ENCODE data around the gene FZD2.
A peak's percentile ranks its signal among the peaks of the same experiment; 100 is the strongest.
"Not testable (repeated sequence)": the region's sequence is repeated elsewhere in the genome, so short reads cannot be mapped to it uniquely, and the experiment has no call there.

The FZD2 gene

DNA sequence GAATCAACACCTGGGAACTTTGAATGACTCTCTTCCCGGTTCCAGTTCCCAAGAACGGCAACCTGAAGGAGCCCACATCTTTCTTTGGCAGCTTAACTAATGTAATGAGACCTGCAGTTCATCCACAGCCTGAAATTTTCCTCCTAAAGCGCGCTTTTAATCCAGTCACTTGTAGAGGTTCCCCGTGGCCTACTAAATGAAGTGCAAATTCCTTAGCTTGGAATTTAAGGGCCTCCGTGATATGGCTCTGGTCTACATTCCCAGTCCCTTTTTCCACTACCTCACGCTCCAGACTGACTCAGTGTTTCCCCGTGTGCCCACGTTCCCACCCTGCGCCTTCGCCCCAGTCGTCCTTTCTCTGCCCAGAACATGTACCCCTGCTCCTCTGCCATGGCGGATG, 27.2 kb downstream of the FZD2 start:
- no peak for DNase-seq

DNA sequence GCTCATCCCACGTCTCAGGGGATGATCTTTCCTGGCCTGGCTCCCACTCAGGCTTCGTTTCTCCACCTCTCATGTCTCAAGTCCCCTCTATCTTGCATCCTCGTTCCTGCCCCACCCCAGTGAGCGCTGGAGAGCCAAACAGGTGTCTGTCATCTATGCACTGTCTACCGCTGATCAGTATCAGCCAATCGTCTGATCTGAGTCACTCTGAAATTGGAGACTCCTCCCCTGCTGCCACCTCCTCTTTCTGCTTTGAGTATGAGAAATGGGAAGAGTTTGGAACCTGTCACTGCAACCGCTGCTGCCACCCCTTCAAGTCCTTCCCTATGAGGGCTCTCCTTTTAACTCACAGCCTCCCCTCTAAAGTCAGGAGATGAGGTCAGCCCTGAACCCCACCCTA, 28.0 kb downstream of the FZD2 start:
- DNase-seq = no peak

DNA sequence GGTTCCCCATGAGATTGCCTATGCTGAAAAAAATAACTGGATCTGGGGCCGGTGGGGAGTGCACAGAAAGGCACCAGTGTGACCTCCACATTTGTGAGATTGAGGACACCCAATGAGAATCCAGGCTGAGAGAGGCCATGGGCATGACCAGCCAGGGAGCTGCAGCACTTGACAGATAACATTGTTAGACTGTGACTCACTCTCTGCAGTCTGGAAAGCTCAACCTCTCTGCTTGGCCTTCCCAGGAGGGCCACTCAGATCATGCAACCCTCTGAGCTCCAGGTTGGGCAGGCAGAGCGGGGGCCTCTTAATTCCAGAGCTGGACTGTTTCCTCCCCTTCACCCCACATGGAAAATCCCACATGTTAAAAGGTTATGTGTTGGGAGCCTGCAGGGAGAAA, 30.1 kb downstream of the FZD2 start:
- DNase-seq = no peak

DNA sequence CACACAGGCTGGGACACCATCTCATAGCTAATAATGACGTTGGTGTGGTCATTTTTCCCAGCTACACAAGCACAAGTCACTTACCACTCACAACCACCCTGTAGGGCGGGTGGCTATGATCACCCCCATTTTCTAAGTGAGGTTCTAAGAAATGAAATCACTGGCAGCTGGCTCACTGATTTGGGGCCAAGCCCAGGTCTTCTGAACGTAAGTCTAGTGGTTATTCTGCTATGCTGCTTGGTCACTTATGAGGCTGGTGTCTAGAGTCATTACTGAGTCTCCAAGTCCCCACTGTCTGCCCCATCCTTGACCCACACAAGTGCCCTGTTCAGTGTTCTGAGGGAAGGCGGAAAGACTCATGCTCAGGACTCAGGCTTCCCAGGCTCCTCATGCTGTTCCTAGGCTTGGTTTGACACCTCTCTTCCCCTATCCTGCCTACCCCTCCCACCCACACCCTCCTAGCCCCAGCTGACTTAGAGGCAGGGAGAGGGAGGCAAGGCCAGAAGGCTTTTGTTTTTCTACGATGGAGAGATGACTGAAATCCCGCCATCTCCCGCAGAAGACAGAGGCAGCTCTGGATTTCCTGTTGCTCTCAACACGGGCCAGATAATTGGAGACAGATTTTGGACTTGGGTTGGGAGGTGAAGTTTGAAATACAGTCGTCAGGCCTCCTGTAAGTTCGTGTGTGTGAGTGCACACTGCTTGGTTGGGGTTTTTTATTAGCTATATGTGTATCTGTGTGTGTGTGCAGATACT, 32.2 kb downstream of the FZD2 start:
- no peak for DNase-seq

DNA sequence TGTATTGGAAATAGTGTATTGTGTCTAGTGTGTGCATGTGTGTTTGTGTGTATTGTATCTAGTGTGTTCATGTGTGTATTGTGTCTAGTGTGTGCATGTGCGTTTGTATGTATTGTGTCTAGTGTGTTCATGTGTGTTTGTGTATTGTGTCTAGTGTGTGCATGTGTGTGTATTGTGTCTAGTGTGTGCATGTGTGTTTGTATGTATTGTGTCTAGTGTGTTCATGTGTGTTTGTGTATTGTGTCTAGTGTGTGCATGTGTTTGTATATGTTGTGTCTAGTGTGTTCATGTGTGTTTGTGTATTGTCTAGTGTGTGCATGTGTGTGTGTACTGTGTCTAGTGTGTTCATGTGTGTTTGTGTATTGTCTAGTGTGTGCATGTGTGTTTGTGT, 32.8 kb downstream of the FZD2 start:
- DNase-seq = not testable (repeated sequence)

DNA sequence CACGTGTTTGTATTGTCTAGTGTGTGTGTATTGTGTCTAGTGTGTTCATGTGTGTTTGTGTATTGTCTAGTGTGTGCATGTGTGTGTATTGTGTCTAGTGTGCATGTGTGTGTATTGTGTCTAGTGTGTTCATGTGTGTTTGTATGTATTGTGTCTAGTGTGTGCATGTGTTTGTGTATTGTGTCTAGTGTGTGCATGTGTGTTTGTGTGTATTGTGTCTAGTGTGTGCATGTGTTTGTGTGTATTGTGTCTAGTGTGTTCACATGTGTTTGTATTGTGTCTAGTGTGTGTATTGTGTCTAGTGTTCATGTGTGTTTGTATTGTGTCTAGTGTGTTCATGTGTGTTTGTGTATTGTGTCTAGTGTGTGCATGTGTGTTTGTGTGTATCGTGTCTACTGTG, 33.5 kb downstream of the FZD2 start:
- not testable (repeated sequence) for DNase-seq

DNA sequence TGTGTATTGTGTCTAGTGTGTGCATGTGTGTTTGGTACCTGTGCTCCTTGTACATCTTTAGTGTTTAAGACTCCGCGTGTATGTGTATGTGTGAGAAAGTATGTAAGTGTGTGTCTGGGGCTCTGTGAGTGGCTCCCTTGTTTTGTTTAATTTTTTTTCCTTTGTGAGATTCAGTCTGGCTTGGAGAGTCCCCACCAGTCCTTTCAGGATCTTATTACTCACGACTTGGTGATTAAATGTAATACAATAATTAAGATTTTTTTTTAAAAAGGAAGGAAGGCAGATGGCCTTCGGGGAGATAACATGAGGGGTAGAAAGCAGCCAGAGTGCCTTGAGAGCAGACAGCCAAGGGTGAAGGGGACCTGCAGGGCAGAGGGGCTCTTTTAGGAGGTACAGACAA, 33.9 kb downstream of the FZD2 start:
- DNase-seq = no peak

DNA sequence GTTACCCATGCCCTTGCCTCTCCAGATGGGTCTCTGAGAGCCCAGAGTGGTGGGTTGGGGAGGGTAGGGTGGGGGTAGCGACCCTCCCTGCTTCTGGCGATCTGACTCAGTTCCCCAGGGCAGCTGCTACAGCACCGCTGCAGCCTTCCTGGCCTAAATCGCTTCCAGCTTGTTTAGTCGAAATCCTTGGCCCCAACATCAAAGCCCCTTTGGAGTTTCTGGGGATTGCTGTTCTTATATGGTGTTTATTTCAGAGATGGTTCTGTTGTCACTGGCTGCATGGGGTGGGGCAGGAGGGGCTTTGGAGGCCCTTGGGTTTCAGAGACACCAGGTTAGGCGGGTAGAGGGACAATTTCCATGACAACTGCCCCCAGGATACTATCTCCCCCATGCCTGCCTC, 35.9 kb downstream of the FZD2 start:
- DNase-seq = no peak

DNA sequence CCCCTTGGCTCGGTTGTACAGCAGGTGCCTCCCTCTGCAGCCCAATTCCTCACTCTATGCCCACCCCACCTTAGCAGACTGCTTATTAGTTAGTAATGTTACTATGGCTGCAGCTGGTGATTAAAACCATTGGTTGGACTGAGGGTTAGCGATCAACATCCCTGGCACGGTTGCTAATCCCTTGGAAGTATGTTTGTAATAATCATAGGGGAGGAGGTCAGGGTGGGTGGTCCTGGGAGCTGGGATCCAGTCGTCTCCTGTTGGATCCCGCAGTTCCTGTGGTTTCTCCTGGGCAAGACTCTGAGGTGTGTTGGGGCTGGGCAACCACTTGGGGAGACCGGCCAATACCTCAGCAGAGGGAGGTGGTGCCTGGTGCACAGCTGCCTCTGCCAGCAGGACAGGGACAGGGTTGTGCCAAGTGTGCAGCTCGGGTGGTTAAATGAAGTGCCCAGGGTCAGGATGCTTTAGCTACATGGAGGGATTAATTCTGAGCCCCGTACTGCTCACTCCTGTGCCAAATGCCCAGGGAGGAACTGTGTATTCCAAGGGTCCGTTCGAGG, 38.0 kb downstream of the FZD2 start:
- no peak for DNase-seq

DNA sequence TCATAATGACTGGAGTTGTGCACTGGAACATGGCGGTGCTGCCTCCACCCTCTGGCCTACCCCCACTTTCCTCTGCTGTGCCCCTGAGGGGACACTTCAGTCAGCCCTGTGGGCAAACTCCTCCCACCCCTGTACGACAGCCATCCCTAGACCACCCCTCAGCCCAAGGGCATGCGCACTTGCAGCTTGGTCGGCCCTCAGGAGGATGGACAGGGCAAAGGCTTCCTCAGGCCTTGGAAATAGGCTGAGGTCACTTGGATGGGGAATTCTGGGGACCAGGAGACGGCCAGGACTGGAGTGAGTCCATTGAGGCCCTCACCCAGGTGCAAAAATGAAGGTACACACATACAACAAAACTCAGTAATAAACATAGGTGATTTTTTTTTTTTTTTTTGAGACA, 41.0 kb downstream of the FZD2 start:
- DNase-seq = no peak

DNA sequence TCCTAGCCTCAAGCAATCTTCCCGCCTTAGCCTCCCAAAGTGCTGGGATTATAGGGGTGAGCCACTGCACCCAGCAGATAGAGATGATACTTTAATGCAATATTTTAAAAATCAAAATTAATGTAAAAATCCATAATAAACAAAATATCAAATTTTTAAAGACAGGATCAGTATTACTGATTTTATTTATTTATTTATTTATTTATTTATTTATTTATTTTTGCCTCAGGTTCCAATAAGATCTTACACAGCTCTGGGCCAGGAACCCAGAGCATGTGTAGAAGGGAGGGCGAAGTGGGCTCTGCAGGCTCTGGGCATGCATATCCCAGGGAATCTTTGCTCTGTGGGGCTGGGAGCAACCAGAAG, 41.6 kb downstream of the FZD2 start:
- DNase-seq = no peak

DNA sequence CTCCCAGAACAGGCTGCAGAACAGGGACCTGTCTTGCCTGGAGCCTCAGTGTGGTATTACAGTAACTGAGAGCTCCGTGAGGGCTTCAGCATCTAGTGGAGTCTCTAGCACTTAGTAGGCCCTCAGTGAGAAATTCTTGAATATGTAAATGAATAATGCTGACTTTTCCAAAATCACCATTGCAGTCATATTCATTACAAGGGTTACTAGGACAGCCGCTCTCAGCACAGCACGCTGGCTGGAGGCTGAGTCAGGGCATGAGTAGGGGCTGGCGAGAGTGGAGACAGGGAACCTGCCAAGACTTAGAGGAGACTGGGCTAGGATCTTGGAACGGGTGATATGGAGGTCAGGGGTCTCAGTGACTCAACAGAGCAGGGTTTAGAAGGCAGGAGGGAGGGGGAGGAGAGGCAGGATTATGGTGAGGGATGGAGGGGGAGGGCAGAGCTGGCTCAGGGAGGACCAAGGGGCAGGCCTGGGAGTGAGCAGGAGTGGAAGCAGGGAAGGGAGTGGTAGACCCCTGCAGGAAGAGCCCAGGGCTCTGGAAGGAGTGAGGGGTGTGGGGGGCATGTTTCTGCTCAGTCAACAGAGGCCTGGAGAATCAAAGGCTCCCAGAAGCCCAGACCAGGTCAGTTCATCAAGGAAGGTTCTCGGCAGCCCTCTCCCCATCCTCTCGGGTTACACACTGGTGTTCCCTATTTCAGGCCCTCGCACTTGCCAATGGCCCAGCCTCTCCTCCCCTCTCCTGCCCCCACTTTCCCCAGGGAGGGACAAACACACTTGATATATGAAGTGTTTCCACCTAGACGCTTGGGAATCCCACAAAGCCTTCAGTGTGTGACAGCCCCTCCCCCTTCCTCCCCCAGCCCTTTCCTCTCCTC, 42.3 kb downstream of the FZD2 start:
- DNase-seq = peak; percentile 30

DNA sequence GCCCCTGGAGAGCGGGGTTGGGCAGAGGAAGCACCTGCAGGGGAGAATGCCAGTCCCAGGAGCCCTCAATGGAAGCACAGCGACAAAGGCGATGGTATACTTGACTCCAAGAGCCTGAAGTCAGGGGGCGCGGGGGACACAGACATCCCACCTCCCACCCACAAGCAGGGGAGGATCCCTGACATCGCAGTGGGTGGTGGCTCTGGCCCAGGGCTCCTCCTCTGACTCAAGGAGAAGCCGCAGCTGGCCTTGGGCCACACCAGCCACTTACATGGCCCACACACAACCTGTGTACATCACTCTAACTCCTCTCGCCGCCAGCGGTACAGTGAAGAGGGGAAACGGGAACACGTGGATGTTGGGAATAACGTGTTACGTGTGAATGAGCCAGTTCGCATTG, 44.3 kb downstream of the FZD2 start:
- peak; percentile 58 for DNase-seq

DNA sequence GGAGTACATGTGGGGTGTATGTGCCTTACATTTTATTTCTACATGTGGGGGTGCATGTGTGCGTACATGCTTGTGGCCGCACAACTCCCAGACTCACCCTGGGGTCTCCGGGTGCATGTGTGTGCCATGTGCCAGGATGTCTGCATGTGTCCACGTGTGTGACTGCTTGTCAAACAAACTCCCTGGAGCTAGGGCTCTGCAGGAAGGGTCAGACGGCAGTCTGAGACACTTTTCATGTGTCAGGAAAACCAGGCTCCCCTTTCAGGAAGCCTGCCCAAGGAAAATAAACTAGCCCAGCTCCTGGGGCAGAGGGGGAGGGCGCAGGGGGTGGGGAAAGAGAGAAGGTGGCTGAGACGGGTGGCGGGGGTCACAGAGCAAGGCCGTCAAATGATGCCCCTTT, 44.7 kb downstream of the FZD2 start:
- DNase-seq = no peak

DNA sequence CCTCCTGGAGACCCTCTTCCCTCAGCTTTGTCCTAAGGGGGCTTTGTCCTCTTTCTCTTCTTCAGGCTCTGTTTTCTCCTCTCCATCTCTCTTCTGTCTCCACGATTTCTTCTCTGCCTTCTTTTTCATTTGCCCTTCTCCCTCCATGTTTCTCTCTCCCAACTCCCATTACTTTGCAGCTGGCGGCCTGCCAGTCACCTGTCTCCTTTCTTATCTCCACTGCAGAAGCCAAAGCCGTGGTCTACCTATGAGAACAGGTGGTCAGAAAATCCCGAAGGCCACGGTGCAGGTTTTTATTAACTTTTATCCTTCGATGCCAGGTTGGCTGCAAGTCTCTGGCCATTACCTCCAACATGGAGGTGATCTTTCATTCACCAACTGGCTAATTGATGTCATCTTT, 45.1 kb downstream of the FZD2 start:
- DNase-seq = no peak

DNA sequence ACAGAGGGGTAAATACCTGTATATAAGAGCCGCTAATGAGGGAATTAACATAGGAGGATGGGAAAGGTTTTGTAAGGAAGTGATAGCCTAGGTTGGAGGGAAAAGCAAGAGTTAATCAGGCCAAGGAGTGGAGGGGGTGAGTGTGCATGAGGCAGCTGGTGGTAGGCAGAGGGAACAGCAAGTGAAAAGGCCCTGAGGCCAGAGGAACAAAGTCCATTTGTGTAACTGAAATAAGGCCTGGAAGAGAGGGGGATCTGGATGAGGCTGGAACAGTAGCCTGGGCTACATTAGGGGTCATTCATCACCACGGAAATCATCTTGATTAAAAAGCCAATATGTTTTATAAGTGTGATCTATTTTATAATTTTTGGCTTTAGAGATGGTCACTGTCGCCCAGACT, 45.7 kb downstream of the FZD2 start:
- DNase-seq = no peak

DNA sequence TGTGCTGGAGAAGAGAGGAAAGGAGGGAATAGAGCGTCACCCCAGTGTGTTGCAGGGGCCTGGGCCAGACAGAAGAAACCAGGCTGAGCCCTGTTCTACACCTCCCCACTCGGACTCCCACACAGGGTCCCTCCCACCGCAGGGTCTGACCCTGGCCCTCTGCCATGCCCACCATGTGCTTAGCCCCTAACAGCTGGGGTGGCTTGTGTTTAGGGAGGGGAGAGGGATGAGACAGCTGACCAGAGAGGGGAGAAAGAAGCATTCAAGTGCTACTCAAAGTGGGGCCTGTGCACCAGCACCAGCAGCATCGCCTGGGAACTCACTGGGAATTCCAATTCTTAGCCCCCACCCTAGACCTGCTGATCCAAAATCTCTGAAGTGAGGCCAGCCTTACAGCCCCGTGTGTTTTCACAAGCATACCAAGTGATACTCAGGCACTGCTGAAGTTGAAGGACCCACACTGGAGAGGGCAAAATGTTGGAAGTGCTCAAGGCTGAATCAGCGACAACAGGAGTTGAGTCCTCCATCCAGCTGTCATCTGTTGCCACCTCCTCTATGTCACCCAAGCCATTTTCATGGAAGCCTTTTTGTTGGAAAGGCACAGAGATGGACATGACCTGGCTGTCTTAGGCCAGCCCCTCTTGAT, 47.0 kb downstream of the FZD2 start:
- DNase-seq = no peak

DNA sequence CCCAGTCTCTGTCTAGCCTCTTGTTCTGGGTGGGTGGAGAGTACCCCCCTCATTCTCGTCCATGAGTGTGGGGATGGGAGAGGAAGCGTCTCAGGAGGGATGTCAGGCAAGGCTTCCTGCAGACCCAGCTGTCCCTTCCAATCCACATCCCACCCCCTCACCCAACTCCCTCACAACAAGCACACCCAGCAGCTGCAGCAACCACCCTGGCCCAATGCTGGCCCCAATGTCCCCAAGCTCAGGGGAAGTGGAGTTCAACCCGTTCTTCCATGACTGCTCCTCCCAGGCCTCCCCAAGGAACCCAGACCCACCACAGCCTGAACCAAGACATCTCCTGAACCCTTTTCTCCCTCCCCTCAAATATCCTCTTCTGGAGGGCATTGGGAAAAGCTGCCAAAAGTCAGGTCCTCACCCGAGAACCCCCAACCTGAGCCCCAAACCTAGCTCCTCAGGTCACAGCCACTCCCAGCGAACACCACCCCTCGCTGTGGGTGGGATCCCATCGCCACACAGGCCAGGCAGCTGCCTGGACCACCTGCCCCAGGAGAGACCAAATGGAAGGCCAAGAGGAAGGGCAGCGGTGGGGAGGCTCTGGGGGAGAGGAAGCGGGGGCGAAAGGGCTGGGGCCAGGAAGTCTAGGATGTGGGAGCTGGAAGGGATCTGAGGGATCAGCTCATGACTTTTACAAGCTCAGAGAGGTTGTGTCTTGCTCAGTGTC, 47.6 kb downstream of the FZD2 start:
- no peak for DNase-seq

DNA sequence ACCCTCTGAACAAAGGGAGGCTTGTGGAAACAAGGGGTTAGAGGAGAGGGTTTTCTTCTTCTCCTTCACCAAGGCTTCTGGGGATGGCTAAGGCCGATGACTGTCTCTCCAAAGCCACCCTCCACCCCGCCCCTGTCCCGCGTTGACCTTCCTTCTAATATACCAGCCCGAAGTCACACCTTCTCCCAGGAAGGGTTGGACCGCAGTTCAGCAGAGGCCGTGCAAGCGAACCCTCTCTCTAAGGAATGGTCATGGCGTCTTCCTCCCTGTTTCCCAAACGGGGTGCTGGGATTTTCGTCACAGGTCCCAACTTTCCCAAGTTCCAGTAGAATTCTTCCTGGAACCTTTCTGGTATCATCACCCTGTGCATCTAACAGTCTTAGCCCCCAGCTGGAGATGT, 49.4 kb downstream of the FZD2 start:
- no peak for DNase-seq

DNA sequence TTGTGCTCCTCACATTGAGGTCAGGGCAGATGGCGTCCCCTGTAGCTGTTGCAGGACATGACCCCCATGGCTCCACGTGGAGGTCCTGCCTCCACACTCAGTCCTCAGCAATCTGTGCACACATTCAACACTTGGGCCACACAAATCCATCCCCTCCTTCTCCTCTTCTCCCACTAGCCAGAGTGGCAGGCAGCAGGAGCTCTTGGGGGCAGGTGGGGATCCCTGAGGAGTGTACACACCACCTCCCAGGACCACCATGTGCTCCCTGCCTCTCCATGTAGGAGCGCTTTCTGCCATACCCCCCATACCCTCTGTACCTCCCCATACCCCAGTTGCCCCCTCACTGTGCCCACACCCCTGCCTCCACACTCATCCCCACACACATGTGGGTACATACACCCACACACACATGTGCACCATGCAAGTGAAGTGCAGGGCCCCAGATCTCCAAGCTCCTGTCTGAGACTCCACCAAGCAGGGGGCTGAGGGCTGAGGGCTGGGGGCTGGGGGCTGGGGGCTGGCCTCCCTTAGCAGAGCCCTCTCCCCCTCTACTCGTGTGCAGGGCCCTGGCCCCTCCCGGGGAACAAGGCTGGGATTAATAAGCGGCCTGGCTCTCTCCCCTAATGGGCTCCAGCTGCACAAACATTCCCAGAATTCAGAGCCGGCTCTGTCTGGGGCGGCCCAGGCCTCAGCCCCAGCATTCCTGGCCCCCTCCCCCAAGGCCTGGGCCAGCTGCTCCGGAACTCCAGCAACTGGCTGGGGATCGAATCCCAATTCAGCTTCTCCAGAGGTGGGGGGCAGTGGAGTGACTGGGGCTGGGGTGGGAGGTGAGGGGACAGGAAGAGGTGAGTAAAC, 50.8 kb downstream of the FZD2 start:
- DNase-seq = no peak

DNA sequence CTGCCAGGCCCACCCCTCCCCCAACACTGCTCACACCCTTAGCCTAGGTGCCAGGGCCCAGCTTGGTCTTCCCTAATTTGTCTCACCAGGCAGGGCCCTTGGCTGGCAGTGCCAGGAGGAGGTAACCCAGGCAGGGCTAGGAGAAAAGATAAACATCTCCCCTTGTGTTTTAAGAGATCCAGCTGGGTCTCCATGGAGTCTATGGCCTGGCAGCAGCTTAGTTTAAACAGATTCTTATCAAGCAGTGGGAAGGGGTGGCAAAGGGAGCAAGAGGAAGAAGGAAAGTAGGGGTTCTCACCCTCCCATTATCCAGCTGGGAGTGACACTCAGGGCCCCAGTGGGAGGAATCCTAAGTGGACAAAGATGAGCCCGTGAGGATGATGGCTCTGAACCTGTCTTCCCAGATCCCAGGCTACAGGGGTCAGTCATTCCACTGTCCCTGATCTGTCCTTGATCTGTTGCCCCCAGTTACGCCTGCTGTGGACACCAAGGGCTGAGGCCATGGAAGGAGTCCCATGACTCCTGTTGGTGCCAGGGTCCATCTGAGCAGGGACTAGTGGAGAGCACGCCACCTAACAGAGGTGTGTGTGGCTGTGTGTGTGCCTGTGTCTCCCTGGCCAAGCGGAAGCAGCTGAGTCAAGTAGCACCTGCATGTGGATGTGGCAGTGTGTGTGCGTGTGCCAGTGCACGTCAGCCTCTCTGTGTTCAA, 51.6 kb downstream of the FZD2 start:
- peak; percentile 68 for DNase-seq
